Right atrium auricular region (tissue), 2 donors: ENCODE results near the gene LPCAT4. TPM values are rescaled to one million over a fixed set of nuclear protein-coding genes. Genes with fewer than 3 reads are reported as not detected.
A peak's percentile ranks its signal among the peaks of the same experiment; 100 is the strongest.

Experiments
- DNase-seq: peaks from one replicate; pipeline ENCODE4 v3.0.0-alpha.2; 2019; ENCODE audit warnings: low spot score
- H3K27ac ChIP-seq, 2 donors: fragments of 200-600 bp; sonication (generic); 1 replicate in 1 of 2; 2 replicates in 1 of 2; pipeline ENCODE4 v1.5.1; 2016 to 2019
- H3K27me3 ChIP-seq, 2 donors: fragments of 200-600 bp; sonication (generic); one replicate each; pipeline versions ENCODE4 v1.5.1 to v1.6.0; 2017 to 2019
- H3K36me3 ChIP-seq: fragments of 200-600 bp; sonication (generic); one replicate; pipeline ENCODE4 v1.5.1; 2016
- H3K4me1 ChIP-seq, 2 donors: fragments of 200-600 bp; sonication (generic); one replicate each; pipeline versions ENCODE4 v1.5.1 to v1.6.0; 2017 to 2019
- H3K4me3 ChIP-seq, 2 donors: fragments of 200-600 bp; sonication (generic); 1 replicate in 1 of 2; 2 replicates in 1 of 2; pipeline ENCODE4 v1.5.1; 2017 to 2019; ENCODE audit warnings: mild to moderate bottlenecking in 1 of 2, moderate library complexity in 1 of 2
- H3K9me3 ChIP-seq, 2 donors: fragments of 200-600 bp; sonication (generic); one replicate each; pipeline ENCODE4 v1.5.1; 2019
- total RNA-seq, 2 donors: library from RNA; depleted of rRNA; stranded (reverse); fragments of >200 nt; gene quantifications; one replicate each; pipeline ENCODE4 v1.1.0, GENCODE V29; 2016
- TF ChIP-seq, protein P1 (sequence below), 2 donors: fragments of 200-600 bp; sonication (generic); IDR thresholded peaks; one replicate each; pipeline ENCODE4 v1.5.1; 2019; ENCODE audit warnings: antibody characterized with exemption in 2 of 2

Gene LPCAT4
- total RNA-seq, 2 donors from 2014 or later, result 9.2 to 17.5 TPM

GRCh38 chr15:34366271-34367065, 528 bp downstream of the LPCAT4 start:
- TF ChIP-seq, protein P1, sequence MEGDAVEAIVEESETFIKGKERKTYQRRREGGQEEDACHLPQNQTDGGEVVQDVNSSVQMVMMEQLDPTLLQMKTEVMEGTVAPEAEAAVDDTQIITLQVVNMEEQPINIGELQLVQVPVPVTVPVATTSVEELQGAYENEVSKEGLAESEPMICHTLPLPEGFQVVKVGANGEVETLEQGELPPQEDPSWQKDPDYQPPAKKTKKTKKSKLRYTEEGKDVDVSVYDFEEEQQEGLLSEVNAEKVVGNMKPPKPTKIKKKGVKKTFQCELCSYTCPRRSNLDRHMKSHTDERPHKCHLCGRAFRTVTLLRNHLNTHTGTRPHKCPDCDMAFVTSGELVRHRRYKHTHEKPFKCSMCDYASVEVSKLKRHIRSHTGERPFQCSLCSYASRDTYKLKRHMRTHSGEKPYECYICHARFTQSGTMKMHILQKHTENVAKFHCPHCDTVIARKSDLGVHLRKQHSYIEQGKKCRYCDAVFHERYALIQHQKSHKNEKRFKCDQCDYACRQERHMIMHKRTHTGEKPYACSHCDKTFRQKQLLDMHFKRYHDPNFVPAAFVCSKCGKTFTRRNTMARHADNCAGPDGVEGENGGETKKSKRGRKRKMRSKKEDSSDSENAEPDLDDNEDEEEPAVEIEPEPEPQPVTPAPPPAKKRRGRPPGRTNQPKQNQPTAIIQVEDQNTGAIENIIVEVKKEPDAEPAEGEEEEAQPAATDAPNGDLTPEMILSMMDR (IDR thresholded peaks at IDR 0.05), result no peak
- Histone ChIP-seq H3K27ac (peak overlapping the region; percentile 97), H3K27me3 (no peaks in the 10 kb centered on the region), H3K9me3 (no peaks in the 10 kb centered on the region), H3K36me3 (no peaks in the 10 kb centered on the region), H3K4me3 (peak overlapping the region; percentile 68 to 84), H3K4me1 (peaks cover 0 to 29% of the 10 kb centered on the region in 2 donors)
- no peak for DNase-seq

DNA sequence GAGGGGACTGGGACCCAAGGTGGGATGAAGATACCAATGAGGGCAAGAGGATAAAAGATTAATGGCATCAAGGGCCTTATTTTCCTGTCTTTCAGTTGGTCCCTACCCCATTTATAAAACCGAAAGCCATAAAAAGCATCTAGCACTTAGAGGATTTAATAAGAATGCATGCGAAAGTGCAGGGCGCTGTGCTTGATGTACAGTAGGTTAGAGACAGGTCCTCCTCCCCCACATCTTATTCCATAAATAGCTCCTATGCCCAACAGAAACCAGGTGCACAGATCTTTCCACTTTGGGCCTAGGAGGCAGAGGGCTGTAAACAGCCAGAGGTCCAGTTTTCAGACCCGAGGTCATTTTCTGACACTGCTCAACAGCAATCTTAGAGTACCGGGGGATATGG, 1.2 kb downstream of the LPCAT4 start:
- H3K4me3 ChIP-seq, result peak overlapping the region; percentile 68 to 84
- H3K27ac ChIP-seq, result peak overlapping the region; percentile 97
- no peaks in the 10 kb centered on the region for H3K9me3 ChIP-seq
- H3K36me3 ChIP-seq, result no peaks in the 10 kb centered on the region
- H3K27me3 ChIP-seq, result no peaks in the 10 kb centered on the region
- DNase-seq, result no peak
- TF ChIP-seq, protein P1 (IDR thresholded peaks at IDR 0.05), result no peak
- peaks cover 0 to 29% of the 10 kb centered on the region in 2 donors for H3K4me1 ChIP-seq

GRCh38 chr15:34365091-34365825, 1.7 kb downstream of the LPCAT4 start:
- Histone ChIP-seq H3K9me3 (no peaks in the 10 kb centered on the region), H3K27ac (peak overlapping the region; percentile 97), H3K27me3 (no peaks in the 10 kb centered on the region), H3K36me3 (peaks cover 5% of the 10 kb centered on the region), H3K4me1 (peaks cover 0 to 29% of the 10 kb centered on the region in 2 donors), H3K4me3 (peak overlapping the region in 1 of 2 donors; percentile 84)
- DNase-seq, result no peak
- TF ChIP-seq, protein P1 (IDR thresholded peaks at IDR 0.05), result no peak

DNA sequence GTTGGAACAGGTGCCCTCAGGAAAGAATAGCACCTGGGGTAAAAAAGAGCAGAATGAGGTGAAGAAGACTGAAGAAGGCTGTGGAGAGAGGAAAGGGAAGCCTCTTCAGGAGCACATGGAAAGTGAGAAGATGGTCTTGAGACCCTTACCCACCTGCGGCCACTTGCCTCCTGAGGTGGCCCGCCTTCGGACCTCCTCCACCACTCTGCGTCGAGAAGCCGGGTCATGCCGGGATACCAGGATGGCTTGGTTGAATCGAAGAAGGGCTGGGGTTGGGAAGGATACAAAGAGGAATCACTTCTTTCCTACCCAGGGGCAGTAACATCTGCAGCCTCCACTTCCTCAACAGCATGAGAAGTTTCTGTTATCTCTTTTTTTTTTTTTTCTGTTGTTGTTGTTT, 3.0 kb downstream of the LPCAT4 start:
- Histone ChIP-seq H3K4me3 (no peak overlapping the region), H3K36me3 (peaks cover 17% of the 10 kb centered on the region), H3K27me3 (no peaks in the 10 kb centered on the region), H3K4me1 (peaks cover 0 to 29% of the 10 kb centered on the region in 2 donors), H3K9me3 (no peaks in the 10 kb centered on the region), H3K27ac (no peak overlapping the region)
- TF ChIP-seq, protein P1 (IDR thresholded peaks at IDR 0.05), result no peak
- DNase-seq, result no peak

GRCh38 chr15:34362047-34362773, 4.8 kb downstream of the LPCAT4 start:
- DNase-seq, result no peak
- H3K27ac ChIP-seq, result no peak overlapping the region
- peaks cover 0 to 19% of the 10 kb centered on the region in 2 donors for H3K4me1 ChIP-seq
- TF ChIP-seq, protein P1 (IDR thresholded peaks at IDR 0.05), result no peak
- no peaks in the 10 kb centered on the region for H3K27me3 ChIP-seq
- H3K9me3 ChIP-seq, result no peaks in the 10 kb centered on the region
- no peak overlapping the region for H3K4me3 ChIP-seq
- peaks cover 25% of the 10 kb centered on the region for H3K36me3 ChIP-seq
